ENCODE measurements around the gene PDE4D. TPM values are rescaled to one million over a fixed set of nuclear protein-coding genes. Genes with fewer than 3 reads are reported as not detected.

PDE4D gene
- total and polyA plus RNA-seq, 2 of the 4 experiments (the other 2 are of a cell fraction): 1.4 to 7.9 TPM

DNA sequence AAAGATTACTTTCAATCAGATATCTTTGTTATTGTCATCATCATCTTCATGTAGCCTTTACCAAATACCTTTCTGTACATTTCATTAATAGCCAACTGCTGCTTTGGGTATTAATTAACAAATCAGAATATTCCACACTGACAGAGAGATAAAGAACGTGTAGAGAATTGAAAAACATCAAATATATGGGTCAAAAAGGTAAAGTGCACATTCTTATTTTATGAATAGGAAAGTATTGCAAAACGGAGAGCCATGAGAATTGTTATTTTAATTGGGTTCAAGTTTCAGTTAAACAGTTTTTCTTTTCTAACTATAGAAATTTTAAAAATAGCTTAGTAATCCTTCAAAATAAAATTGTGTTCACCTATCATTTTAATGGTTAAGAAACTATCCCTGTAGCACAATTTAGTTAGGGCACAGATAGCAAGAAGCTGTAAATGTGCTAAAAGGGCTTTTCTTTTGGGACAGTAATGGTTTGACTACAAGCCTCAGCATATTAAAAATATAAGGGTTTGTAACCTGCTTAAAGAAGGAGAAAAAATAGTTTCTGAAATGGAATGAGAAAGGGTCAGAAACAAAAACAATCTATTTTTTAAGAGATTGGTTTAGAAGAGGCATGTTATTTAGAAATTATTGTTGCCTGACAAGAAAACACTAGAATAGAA, 62.9 kb downstream of the PDE4D start:
- Histone ChIP-seq H4K91ac (ENCODE audit: insufficient read depth, low read depth, low read length) (no peak overlapping the region), H2BK120ac (ENCODE audit: low read depth, low read length) (no peak overlapping the region; the same call in 1 of the 2 replicates), H3K27ac (ENCODE audit: insufficient read depth, low read length) (no peak overlapping the region), H4K8ac (ENCODE audit: low read depth in 2 of 2, low read length in 2 of 2) (no peak overlapping the region), H3K4ac (ENCODE audit: low read depth, low read length) (no peak overlapping the region), H2BK20ac (ENCODE audit: low read depth, low read length) (no peak overlapping the region), H3K4me1 (ENCODE audit: control insufficient read depth, insufficient read depth, low read length) (peaks cover 12% of the 10 kb centered on the region), H4K20me1 (ENCODE audit: insufficient read depth, low read length) (no peaks in the 10 kb centered on the region), H3K36me3 (ENCODE audit: control insufficient read depth, insufficient read depth, low read length) (no peaks in the 10 kb centered on the region), H3K18ac (ENCODE audit: low read depth, low read length) (no peak overlapping the region; the same call in 1 of the 2 replicates), H3K23ac (ENCODE audit: low read depth, low read length) (no peak overlapping the region), H3K4me3 (ENCODE audit: insufficient read depth, low read depth, low read length) (no peak overlapping the region), H3K4me2 (ENCODE audit: low read depth, low read length) (peak overlapping the region; percentile 49; the same call in 1 of the 2 replicates), H2AK5ac (ENCODE audit: low read depth, low read length) (no peak overlapping the region), H2BK5ac (ENCODE audit: low read depth, low read length, poor library complexity, severe bottlenecking) (no peak overlapping the region), H3K9me3 (ENCODE audit: control insufficient read depth, insufficient read depth, low read length) (no peaks in the 10 kb centered on the region), H3K79me1 (ENCODE audit: low read depth in 1 of 2, low read length in 2 of 2) (no peaks in the 10 kb centered on the region), H3K9ac (ENCODE audit: low read depth, low read length) (no peak overlapping the region), H3K27me3 (ENCODE audit: control insufficient read depth, insufficient read depth, low read length) (no peaks in the 10 kb centered on the region), H3K56ac (ENCODE audit: extremely low read depth, insufficient read depth, low read length) (no peak overlapping the region), H4K5ac (ENCODE audit: low read depth, low read length) (no peak overlapping the region; the same call in 1 of the 2 replicates), H2AK9ac (replicated peaks; ENCODE audit: low read depth, low read length, poor library complexity) (no peak overlapping the region), H2AFZ (replicated peaks; ENCODE audit: low read length, poor library complexity) (no peak overlapping the region), H3K14ac (replicated peaks; ENCODE audit: low read depth, low read length) (no peak overlapping the region), H3K9me1 (ENCODE audit: insufficient read depth, low read length) (0 out of 2 replicates have a peak, but pooled peaks cover 3% of the 10 kb centered on the region), H2BK15ac (ENCODE audit: low read depth, low read length) (no peak overlapping the region)
- dilution Hi-C loops (cut with HindIII; ENCODE audit: low sequenced_read_pairs, unreplicated experiment): no loop called here
- TF ChIP-seq SMC3 (IDR thresholded peaks at IDR 0.05; ENCODE audit: low read depth, low read length) (no peak), MXI1 (IDR thresholded peaks at IDR 0.05; ENCODE audit: borderline replicate concordance, low read depth, low read length) (no peak), RCOR1 (IDR thresholded peaks at IDR 0.05; ENCODE audit: insufficient replicate concordance, low read length) (no peak), MAZ (IDR thresholded peaks at IDR 0.05; ENCODE audit: borderline replicate concordance, low read depth, low read length) (no peak), RFX5 (IDR thresholded peaks at IDR 0.05; ENCODE audit: low read depth, low read length) (no peak)
- TF ChIP-seq, protein P1, sequence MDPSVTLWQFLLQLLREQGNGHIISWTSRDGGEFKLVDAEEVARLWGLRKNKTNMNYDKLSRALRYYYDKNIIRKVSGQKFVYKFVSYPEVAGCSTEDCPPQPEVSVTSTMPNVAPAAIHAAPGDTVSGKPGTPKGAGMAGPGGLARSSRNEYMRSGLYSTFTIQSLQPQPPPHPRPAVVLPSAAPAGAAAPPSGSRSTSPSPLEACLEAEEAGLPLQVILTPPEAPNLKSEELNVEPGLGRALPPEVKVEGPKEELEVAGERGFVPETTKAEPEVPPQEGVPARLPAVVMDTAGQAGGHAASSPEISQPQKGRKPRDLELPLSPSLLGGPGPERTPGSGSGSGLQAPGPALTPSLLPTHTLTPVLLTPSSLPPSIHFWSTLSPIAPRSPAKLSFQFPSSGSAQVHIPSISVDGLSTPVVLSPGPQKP (IDR thresholded peaks at IDR 0.05; ENCODE audit: borderline replicate concordance, low read depth, low read length): no peak
- ChIA-PET CTCF (no interaction called here), POLR2A (ENCODE audit: unreplicated experiment) (no interaction called here)
- no CpG with 5 or more reads among the region's 2 CpGs for WGBS, 2 experiments (ENCODE audit: extremely low coverage in 2 of 2, insufficient read length in 1 of 2)
- in situ Hi-C loops (cut with MboI; ENCODE audit: low sequenced_read_pairs): no loop called here
- DNase-seq (no peak), ATAC-seq (ENCODE audit: low read depth) (no peak)
- intact Hi-C loops (cut with micrococcal nuclease): no loop called here
- no TSS peak for BruUV-seq (replicated peaks)

Measured in IMR-90 (cell line).